SU-DHL-6 (cell line): ENCODE data around the gene KCND2.

Source experiments
- H2AFZ ChIP-seq: fragments of 200-600 bp; sonication (generic); 2 replicates; pipeline ENCODE4 v1.6.1; 2014; ENCODE audit warnings: low read depth, mild to moderate bottlenecking, moderate library complexity, mixed read lengths, antibody characterized with exemption, low read length; ENCODE audit not compliant: severe bottlenecking
- H3F3A ChIP-seq: fragments of 200-600 bp; shearing (Covaris generic); 2 replicates; pipeline ENCODE4 v1.6.0; 2016; ENCODE audit warnings: antibody characterized with exemption, mild to moderate bottlenecking; ENCODE audit not compliant: insufficient read depth
- H3K27ac ChIP-seq: fragments of 200-600 bp; sonication (generic); 2 replicates; pipeline ENCODE4 v1.5.1; 2016; ENCODE audit warnings: low read depth, mild to moderate bottlenecking, low read length, moderate library complexity, mixed read lengths
- H3K27me3 ChIP-seq: fragments of 200-600 bp; sonication (generic), shearing (Covaris generic); 2 replicates; pipeline ENCODE4 v1.6.0; 2014; ENCODE audit warnings: mild to moderate bottlenecking, low read length
- H3K36me3 ChIP-seq: fragments of 200-600 bp; sonication (generic); 2 replicates; pipeline ENCODE4 v1.6.1; 2014; ENCODE audit warnings: mild to moderate bottlenecking, low read length, mixed read lengths
- H3K4me2 ChIP-seq: fragments of 300-600, 200-600 bp; shearing (Covaris generic), sonication (generic); 2 replicates; pipeline ENCODE4 v1.6.0; 2014; ENCODE audit warnings: low read length, low read depth, mild to moderate bottlenecking; ENCODE audit not compliant: poor library complexity, severe bottlenecking
- H3K4me3 ChIP-seq: fragments of 200-600 bp; sonication (generic); 2 replicates; pipeline ENCODE4 v1.5.1; 2014; ENCODE audit warnings: antibody characterized with exemption, low read length, mild to moderate bottlenecking, mixed read lengths; ENCODE audit not compliant: insufficient read depth, poor library complexity, severe bottlenecking
- H3K79me2 ChIP-seq: fragments of 200-600 bp; sonication (generic); 2 replicates; pipeline ENCODE4 v1.6.1; 2014; ENCODE audit warnings: mild to moderate bottlenecking, low read length, moderate library complexity; ENCODE audit not compliant: insufficient read depth
- H3K9ac ChIP-seq: fragments of 200-600 bp; sonication (generic); 2 replicates; pipeline ENCODE4 v1.7.0; 2014; ENCODE audit warnings: mild to moderate bottlenecking, low read length
- H3K9me2 ChIP-seq: fragments of 200-600 bp; sonication (generic); replicated peaks from 2 replicates; pipeline ENCODE4 v1.6.1; 2014; ENCODE audit warnings: low read length; ENCODE audit not compliant: insufficient read depth
- H3K9me3 ChIP-seq: fragments of 200-600 bp; sonication (generic); 2 replicates; pipeline ENCODE4 v1.6.1; 2014; ENCODE audit warnings: low read length, mixed read lengths; ENCODE audit not compliant: insufficient read depth
- H4K20me1 ChIP-seq: fragments of 200-600 bp; sonication (generic); 2 replicates; pipeline ENCODE4 v1.6.1; 2014; ENCODE audit warnings: low read depth, mild to moderate bottlenecking, antibody characterized with exemption, low read length, moderate library complexity, mixed read lengths
- EZH2phosphoT487 ChIP-seq: fragments of 200-600 bp; sonication (generic), shearing (Covaris generic); conservative IDR thresholded peaks from 2 replicates; pipeline ENCODE4 v1.6.1; 2018; ENCODE audit warnings: mild to moderate bottlenecking, antibody characterized with exemption, low read length, moderate library complexity, mixed read lengths
- TF ChIP-seq, protein P1 (sequence below): fragments of 200-600 bp; sonication (generic); IDR thresholded peaks from one replicate; pipeline ENCODE4 v1.5.1; 2017; ENCODE audit warnings: antibody characterized with exemption, mild to moderate bottlenecking, low read length, moderate library complexity; ENCODE audit not compliant: insufficient read depth, poor library complexity, severe bottlenecking

KCND2 gene

DNA sequence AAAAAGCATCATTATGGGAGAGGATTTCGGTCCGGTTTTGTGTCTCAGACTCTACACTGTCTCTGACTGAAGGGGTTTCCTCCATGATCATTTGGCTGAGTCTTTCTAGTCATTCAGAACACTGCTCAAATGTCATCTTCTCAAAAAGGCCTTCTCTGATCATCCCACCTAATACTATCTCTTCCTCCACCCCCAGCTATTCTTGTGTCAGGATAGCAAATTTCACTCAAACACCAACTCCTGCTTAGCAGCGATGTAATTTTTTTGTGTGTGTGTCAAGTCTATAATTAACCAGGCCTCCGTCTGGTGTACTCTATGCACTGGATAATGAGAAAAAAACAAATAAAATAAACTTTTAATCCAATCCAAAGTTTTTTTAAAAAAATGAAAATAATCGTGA lies 200.4 kb downstream of the KCND2 start:
- H2AFZ ChIP-seq, result no peak overlapping the region
- H3K27ac ChIP-seq, result no peak overlapping the region
- no peaks in the 10 kb centered on the region for H3K9me3 ChIP-seq
- no peak overlapping the region for H3K4me2 ChIP-seq
- no peaks in the 10 kb centered on the region for H4K20me1 ChIP-seq
- H3K79me2 ChIP-seq, result no peaks in the 10 kb centered on the region
- no peaks in the 10 kb centered on the region for H3K36me3 ChIP-seq
- H3K4me3 ChIP-seq, result no peak overlapping the region
- TF ChIP-seq, protein P1, sequence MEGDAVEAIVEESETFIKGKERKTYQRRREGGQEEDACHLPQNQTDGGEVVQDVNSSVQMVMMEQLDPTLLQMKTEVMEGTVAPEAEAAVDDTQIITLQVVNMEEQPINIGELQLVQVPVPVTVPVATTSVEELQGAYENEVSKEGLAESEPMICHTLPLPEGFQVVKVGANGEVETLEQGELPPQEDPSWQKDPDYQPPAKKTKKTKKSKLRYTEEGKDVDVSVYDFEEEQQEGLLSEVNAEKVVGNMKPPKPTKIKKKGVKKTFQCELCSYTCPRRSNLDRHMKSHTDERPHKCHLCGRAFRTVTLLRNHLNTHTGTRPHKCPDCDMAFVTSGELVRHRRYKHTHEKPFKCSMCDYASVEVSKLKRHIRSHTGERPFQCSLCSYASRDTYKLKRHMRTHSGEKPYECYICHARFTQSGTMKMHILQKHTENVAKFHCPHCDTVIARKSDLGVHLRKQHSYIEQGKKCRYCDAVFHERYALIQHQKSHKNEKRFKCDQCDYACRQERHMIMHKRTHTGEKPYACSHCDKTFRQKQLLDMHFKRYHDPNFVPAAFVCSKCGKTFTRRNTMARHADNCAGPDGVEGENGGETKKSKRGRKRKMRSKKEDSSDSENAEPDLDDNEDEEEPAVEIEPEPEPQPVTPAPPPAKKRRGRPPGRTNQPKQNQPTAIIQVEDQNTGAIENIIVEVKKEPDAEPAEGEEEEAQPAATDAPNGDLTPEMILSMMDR, result no peak
- no peak for TF ChIP-seq EZH2phosphoT487
- no peaks in the 10 kb centered on the region for H3K9me2 ChIP-seq
- no peaks in the 10 kb centered on the region for H3F3A ChIP-seq
- H3K9ac ChIP-seq, result no peak overlapping the region
- H3K27me3 ChIP-seq, result no peaks in the 10 kb centered on the region

GRCh38 chr7:120475994-120476393 lies 203.0 kb downstream of the KCND2 start:
- Histone ChIP-seq H3K4me3 (no peak overlapping the region), H3F3A (no peaks in the 10 kb centered on the region), H3K4me2 (no peak overlapping the region), H3K79me2 (no peaks in the 10 kb centered on the region), H4K20me1 (no peaks in the 10 kb centered on the region), H3K9me2 (no peaks in the 10 kb centered on the region), H3K36me3 (no peaks in the 10 kb centered on the region), H3K27me3 (no peaks in the 10 kb centered on the region), H3K27ac (no peak overlapping the region), H3K9ac (no peak overlapping the region), H2AFZ (no peak overlapping the region), H3K9me3 (no peaks in the 10 kb centered on the region)
- TF ChIP-seq, protein P1, result no peak
- no peak for TF ChIP-seq EZH2phosphoT487

DNA sequence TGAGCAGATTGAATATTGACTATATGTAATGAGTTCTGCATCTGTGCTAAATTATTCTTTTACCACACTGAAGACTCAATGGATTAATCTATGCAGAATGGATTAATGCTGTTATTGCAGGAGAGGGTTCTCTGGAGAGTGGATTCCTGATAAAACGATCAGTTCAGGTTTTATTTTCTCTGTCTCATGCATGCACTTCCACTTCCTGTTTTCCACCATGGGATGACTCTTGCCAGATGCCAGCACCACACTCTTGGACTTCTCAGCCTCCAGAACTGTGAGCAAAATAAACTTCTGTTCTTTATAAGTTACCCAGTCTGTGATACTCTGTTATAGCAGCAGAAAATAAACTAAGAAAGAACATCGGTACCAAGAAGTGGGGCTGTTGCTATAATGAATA lies 207.5 kb downstream of the KCND2 start:
- Histone ChIP-seq H3K79me2 (no peaks in the 10 kb centered on the region), H4K20me1 (no peaks in the 10 kb centered on the region)

More for the DNA sequence above, 207.5 kb downstream of the KCND2 start:
- H3F3A ChIP-seq, result no peaks in the 10 kb centered on the region
- no peaks in the 10 kb centered on the region for H3K36me3 ChIP-seq
- no peak overlapping the region for H2AFZ ChIP-seq
- no peaks in the 10 kb centered on the region for H3K27me3 ChIP-seq
- H3K4me3 ChIP-seq, result no peak overlapping the region
- no peak for TF ChIP-seq EZH2phosphoT487
- TF ChIP-seq, protein P1, result no peak
- H3K9ac ChIP-seq, result no peak overlapping the region
- H3K27ac ChIP-seq, result no peak overlapping the region
- no peak overlapping the region for H3K4me2 ChIP-seq
- H3K9me2 ChIP-seq, result no peaks in the 10 kb centered on the region
- no peaks in the 10 kb centered on the region for H3K9me3 ChIP-seq
